ENCODE data around the gene ATP8B2.
"Not testable (repeated sequence)": the region's sequence is repeated elsewhere in the genome, so short reads cannot be mapped to it uniquely, and the experiment has no call there.

ATP8B2 gene

DNA sequence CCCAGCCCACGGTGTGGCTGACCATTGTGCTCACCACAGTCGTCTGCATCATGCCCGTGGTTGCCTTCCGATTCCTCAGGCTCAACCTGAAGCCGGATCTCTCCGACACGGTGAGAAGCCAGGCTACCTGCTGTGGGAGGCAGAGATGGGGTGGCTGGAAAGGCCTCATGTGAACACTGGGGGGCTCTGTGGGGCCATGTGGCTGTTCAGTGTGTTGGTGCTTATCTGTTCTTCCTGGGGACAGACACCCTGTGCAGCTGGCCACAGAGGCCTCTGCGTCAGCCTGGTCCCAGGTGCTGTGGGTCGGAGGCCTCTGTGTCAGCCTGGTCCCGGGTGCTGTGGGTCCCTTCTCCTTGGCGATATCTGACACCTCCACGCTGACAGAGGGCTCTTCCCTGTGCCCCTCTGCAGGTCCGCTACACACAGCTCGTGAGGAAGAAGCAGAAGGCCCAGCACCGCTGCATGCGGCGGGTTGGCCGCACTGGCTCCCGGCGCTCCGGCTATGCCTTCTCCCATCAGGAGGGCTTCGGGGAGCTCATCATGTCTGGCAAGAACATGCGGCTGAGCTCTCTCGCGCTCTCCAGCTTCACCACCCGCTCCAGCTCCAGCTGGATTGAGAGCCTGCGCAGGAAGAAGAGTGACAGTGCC is 23.2 kb downstream of the ATP8B2 start:
- DNase-seq = no peak

DNA sequence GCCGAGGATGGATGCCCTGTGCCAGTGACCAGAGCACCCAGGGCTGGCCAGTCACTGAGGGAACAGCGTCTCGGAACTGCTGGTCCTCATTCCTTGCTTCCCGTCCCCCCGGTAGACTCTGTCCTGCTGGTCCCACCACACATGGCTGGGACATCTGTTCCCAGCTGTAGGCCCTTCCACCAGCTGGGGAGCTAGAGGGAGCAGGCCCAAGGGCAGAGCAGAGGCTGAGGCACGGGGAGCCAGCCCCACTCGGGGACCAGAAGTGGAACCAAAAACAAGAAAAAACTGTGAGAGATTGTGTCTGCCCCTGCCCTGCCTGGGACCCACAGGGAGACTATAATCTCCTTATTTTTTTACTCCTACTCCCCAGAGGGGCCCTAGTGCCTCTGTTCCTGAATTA is 23.8 kb downstream of the ATP8B2 start:
- no peak for DNase-seq

DNA sequence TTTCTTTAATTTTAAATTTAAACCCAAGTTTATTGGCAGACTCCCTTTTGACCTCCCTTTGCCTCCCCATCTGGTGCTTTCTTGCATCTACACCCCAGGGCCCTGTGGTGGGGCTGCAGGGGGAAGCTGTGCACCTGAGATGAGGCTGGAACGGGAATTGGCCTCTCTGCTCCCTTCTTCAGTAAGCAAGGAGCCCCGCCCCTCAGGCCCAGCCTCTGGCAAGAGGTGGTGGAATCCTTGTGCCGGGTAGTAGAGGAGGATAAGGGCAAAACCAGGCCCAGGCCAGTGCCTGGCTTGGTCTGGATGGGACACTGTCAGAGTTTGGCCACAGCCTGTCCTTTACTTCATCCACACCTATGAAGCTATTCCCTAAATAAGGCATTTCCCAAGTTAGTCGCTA is 25.1 kb downstream of the ATP8B2 start:
- DNase-seq = no peak

DNA sequence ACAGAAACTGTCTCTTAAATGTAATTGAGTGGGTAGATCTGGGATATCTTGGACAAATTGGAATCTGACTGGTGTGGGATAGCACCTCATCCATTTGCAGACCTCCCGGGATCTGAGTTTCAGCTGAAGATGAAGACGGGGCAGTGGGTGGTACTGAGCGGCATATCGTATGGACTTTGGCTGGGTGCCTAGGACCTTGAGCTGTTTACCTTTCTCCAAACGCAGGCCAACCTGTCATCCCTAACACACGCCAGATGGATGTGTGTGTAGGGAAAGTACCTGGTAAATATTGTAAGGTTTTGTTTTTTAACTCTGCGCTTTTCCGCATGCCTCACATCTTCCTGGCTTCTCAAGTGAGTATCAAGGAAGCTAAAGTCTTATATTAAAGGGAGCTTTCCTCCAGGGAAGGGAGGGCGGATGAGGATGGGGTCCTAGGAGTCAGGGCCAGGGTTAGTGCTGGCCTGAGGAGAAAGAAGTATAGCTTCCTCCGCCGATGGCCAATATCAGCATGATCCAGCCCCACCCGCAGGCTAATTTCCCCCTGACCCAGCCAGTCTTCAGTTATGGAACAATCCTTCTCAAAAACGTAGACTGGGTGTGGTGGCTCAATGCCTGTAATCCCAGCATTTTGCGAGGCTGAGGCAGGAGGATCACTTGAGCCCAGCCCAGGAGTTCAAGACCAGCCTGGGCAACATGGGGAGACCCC is 26.2 kb downstream of the ATP8B2 start:
- no peak for DNase-seq

DNA sequence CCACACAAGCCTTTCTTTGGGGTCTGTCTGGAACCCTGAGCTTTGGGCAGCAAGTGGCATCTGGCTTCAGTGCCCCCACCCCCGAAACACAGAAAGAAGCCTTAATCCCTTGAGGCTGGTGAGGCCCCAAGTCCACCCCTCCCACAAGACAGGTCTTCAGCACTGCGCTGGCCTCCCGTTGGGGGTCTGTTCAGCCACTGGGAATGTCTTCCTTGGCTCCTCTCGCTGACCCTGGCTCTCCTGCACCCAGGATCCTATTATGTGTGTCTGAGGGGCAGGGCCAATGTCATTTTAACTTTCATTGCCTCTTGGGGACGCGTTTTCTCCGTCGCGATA is 26.9 kb downstream of the ATP8B2 start:
- DNase-seq = no peak

DNA sequence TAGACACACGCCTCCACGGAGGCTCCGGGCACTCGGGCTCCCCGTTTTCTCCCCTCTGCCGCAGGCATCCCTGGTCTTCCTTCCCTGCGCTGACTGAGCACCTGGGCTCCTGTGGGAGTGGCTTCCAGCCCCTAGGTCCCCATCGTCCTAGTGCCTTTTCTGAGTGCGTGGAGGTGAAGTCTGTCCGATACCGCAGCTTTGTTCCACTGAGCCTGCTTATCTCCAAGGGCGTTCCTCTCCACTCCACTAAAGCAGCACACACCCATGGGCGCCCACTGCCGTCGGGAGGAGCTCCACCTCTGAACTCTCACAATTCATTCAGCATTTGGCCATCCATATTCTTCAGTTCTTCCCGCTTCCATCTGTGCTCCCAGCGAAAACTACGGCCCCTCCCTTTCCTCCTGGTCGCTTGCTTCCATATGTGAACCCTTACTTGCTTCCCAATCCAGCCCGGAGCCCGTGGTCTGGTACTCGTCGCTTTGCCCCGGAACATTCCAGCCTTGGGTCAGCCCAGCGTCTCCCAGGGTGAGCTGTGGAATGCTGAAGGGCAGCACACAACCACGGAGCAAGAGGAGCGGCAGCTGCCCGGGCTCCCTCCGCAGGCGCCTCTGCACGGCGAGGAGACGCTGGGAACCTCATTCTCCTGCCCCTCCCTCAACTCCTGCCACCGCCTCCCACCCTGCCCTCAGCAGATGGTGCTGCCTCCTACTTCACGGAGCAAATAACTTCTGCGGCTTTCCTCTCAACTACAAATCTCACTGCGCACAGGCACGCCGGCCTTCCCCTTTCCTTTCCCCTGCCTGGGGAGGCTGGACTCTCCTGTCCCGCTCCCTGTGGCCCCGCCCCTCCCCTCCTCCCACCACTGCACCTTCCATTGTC is 27.5 kb downstream of the ATP8B2 start:
- no peak for DNase-seq

DNA sequence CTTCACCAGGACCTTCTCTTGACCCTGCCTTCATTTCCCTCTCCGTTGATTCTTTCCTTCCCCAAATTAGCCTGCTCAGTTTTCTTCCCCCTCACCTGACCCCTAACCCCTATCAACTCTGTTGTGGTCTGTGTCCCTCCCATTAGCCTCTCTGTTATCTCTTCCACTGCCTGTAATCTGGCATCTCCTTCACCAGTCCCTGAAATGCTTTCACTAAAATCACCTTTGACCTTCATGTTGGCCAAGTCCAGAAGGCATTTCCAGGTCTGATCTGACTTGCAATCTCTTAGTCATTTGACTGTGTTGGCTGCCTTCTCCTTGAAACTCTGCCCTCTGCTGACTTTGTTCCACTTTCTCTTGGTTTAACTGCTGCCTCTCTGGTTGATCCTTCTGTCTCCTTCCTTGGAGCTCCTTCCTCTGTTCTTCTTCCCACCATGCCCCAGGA is 28.2 kb downstream of the ATP8B2 start:
- no peak for DNase-seq

DNA sequence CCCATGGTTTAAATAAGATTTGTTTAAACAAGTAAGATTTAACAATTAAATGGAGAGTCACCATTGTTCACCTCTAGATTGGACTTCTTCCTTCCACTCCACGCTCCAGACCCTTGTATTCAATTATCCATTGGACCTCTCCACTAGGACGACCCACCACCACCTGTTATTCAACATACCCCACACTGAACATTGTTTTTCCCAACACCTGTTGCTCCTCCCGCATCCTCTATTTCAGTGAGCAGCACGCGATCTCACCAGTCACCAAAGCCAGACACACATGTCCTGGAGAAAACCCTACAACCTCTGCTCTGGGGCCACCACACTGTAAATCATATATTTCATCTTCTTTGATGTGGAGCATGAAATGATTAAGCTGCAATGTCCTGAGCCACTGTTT is 28.6 kb downstream of the ATP8B2 start:
- no peak for DNase-seq

DNA sequence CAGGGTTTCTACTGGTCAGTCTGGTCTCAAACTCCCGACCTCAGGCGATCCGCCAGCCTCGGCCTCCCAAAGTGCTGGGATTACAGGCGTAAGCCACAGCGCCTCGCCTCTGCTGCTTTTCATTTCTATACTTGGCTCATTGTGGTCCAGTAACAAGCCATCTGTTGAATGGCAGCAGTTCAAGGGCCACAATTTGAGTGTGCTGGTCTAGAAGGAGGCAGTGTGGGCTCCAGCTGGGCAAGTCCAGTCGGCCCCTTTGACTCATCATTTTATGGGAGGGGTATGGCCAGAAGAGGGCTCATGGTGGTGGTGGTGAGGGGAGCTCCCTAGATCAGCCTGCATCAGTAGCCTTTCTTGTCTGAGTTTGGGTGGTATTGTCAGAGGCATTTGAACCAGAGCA is 33.2 kb downstream of the ATP8B2 start:
- no peak for DNase-seq

DNA sequence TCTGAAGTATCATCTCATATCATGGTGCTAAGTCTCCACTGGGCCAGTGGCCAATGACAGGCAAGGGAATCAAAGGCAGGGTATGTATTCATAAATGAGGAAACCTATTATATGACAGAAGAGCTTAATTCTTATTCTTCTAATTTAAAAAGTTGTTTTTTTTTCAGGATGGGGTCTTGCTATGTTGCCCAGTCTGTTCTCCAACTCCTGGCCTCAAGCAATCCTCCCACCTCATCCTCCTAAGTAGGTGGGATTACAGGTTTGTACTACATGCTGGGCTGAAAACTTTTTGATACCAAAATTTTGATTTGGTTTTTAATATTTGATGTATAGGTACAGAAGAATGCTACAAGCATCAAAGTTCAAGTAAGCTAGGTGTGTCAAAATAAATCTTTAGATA is 35.0 kb downstream of the ATP8B2 start:
- DNase-seq = no peak

DNA sequence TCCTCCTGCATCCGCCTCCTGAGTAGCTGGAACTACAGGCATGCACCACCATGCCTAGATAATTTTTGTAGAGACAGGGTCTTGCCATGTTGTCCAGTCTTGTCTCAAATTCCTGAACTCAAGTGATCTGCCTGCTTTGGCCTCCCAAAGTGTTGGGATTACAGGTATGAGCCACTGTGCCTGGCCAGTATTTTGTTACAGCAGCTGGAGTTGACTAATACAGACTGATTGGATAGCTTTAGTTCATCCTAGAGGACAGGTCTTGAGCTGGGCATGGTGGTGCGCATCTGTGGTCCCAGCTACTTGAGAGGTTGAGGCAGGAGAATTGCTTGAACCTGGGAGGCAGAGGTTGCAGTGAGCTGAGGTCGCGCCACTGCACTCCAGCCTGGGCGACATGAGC is 35.6 kb downstream of the ATP8B2 start:
- not testable (repeated sequence) for DNase-seq

DNA sequence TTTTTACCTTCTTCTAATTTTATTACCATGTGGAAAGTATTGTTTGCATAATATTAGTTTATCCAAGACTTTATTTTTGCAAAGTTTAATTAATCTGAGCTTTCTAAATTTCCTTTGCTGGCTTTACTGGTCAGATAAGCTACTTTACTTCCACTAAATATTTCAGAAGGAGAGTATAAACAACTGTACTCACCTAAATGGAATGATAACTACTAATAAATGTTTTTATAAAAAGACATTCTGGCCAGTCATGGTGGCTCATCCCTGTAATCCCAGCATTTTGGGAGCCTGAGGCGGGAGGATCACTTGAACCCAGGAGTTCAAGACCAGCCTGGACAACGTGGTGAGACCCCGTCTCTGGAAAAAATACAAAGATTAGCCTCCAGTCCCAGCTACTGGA is 36.0 kb downstream of the ATP8B2 start:
- DNase-seq = no peak

DNA sequence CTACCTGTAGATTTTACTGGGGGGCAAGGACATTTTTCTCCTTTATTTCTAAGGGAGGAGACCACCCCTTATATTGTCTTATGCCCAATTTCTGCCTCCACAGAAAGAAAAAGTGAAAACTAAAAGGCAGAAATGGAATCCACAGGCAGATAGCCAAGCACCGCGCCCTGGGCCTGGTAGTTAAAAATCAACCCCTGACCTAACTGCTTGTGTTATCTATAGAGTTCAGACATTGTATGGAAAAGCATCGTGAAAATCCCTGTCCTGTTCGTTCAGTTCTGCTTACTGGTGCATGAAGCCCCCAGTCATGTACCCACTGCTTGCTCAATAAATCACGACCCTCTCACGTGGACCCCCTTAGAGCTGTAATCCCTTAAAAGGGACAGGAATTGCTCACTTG is 46.1 kb downstream of the ATP8B2 start:
- DNase-seq = no peak

DNA sequence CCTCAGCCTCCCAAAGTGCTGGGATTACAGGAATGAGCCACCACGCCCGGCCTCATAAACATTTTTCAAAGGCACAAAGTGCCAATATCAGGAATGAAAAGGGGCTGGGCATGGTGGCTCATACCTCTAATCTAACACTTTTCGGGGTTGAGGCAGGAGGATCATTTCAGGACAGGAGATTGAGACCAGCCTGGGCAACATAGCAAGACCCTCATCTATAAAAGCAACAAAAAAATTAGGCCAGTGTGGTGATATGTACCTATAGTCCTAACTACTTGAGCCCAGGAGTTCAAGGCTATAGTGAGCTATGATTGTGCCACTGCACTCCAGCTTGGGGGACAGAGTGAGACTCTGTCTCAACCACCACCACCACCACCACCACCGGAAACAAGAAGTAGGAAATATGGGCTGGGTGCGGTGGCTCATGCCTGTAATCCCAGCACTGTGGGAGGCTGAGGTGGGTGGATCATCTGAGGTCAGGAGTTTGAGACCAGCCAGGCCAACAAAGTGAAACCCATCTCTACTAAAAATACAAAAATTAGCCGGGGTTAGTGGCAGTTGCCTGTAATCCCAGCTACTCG is 48.5 kb downstream of the ATP8B2 start:
- not testable (repeated sequence) for DNase-seq

DNA sequence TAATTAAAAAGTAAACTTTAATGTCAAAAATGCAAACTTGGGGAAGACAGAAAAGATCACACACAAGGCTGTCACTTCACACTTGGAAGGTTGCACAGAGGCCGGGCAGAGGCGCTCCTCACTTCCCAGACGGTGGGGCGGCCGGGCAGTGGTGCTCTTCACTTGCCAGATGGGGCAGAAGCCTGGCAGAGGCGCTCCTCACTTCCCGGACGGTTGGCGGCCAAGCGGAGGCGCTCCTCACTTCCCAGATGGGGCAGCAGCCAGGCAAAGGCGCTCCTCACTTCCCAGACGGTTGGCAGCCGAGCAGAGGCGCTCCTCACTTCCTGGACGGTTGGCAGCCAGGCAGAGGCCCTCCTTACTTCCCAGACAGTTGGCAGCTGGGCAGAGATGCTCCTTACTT is 54.0 kb downstream of the ATP8B2 start:
- DNase-seq = peak; percentile 82

DNA sequence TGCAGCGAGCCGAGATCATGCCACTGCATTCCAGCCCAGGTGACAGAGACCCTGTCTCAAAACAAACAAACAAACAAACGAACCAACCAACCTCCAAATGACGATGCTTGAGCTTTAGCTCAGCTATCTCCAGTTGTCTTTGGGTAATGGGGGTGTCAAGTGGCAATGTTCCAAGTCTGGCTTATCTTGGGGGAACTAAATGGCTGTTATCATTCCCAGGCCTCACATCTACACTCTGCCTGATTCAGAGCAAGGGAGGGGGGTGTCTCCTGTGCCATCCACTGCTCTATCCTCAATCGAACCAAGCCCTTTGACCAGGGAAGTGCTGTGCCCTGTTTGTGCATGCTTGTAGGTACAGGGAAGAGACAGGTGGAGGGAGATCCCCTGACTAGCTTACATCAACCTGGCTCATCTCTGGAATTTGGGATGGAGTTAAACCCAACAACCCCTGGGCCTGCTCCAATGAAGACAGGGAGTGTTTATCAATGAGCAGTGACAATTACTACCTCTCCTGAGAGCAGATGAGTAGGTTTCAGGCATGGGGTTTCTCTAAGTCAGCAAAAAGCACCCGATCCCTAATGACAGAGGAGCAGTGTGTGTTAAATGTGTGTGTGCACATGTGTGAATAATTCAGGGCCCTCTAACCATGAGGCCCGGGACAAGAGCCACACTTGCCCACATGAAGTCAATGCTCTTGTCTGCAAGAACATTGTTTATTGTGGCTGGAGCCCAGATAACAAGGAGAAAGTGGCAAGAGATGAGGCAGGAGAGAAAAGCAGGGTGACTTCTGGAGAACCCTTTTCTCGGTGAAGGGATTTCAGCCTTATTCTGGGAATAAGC is 59.5 kb downstream of the ATP8B2 start:
- no peak for DNase-seq

DNA sequence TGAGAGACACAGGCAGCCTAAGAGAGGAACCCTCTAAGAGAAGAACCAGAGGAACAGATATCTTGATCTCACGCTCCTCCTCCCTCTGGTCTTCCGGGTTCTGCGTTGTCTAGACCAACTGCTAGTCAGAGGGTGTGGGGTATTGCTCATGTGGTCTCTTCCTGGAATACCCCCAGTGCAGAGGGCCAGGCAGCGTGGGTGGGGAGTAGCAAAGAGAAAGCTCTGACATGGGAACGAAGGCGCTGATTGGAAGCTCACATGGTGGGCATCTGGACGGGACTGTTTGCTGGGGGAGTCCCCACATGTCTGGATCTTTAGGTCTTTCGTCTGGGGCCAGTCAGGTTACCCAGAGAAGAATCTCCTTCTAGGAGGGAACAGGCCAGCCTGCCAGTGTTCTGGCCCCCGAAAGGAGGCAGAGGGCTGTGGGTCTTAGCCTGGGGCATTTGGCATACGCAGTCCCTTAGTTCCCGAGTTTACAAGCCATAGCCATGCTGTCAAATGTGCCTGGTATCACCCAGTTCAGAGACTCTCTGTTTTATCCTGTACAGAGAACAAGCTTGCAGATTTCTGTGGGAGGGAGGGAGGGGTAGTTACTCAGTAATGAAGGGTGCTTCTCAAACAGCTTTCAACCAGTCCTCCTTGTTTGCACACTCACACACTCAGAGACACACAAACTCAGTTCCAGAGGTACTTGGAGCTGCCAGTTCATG is 61.5 kb downstream of the ATP8B2 start:
- no peak for DNase-seq

DNA sequence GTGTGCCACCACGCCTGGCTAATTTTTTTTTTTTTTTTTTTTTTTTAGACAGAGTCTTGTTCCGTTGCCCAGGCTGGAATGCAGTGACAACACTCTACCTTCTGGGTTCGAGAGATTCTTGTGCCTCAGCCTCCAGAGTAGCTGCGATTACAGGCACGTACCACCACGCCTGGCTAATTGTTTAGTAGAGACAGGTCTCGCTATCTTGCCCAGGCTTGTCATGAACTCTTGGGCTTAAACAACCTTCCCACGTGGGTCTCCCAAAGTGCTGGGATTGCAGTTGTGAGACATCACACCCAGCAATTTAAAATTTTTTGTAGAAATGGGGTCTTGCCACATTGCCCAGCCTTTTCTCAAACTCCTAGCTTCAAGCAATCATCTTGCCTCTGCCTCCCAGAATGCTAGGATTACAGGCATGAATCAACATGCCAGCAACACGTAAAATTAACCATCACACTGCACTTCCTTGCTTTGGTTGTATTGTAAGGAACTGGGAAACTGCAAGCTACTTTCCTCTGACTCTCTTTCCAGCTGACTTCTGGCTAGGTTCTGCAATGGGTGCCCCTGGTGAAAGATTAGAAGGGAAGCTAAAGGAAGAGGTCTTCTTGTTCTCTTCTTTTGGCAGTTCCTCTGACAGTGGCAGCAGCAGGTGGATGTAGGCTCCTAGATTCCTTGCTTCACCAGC is 65.9 kb downstream of the ATP8B2 start:
- DNase-seq = no peak

DNA sequence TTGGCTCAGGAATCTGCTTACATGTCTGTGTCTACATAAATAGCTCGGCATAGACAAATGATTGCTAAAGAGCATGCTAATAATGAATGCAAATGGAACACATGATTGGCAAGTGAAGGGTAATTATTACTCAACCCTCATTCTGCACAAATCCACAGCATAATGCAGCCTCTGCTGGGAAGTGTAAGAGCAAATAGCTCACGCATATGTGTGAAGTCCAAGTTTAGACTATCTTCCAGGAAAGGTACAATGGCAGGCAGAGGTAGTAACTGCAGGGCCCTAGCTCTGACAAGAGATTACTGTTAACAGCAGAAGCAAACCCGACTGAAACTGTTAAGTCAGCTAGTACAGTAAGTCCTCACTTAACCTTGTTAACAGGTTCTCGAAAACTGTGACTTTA is 72.8 kb downstream of the ATP8B2 start:
- DNase-seq = no peak

DNA sequence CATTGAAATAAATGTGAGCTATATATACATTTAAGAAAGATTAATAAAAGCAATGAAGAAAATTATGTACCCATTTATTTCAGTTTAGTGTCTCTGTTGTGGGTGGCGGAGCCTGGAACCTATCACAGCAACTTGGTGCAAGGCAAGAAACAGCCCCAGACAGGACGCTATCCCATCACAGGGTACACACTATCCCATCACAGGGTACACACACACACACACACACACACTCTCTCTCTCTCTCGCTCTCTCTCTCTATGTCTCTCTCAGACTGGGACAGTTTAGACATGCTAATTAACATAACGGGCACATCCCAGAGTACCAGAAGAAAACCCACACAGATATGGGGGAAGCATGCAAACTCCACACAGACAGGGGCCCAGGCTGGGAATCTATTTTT is 73.4 kb downstream of the ATP8B2 start:
- DNase-seq = no peak

DNA sequence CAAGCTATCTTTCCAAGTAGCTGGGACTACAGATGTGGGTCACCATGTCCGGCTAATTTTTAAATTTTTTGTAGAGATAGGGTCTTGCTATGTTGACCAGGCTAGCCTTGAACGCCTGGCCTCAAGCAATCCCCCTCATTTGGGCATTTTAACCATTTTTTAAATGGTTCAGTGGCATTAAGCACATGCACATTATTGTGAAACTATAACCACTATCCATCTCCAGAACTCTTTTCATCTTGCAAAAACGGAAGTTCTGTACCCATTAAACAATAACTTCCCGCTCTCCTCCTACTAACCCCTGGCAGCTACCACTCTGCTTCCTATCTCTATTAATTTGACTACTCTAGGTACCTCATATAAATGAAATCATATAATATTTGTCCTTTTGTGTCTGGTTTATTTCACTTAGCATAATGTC is 75.1 kb downstream of the ATP8B2 start:
- no peak for DNase-seq
